HG03460 (cell line): ENCODE measurements around the gene VSTM4.

Source experiments
- ATAC-seq: cut with Tn5 transposase; IDR thresholded peaks from one replicate; pipeline ENCODE4 v1.9.1; 2021; ENCODE audit not compliant: unreplicated experiment

The VSTM4 gene

GRCh38 chr10:49094646-49095045 lies 20.7 kb downstream of the VSTM4 start:
- no peak for ATAC-seq

- ATAC-seq: no peak
These were observed 21.4 kb downstream of the VSTM4 start for GRCh38 chr10:49093922-49094321.

- ATAC-seq: no peak
These were observed 22.8 kb downstream of the VSTM4 start for GRCh38 chr10:49092477-49092876.

- no peak for ATAC-seq
These were observed 23.7 kb downstream of the VSTM4 start for GRCh38 chr10:49091450-49092210.

GRCh38 chr10:49090696-49091380 lies 24.5 kb downstream of the VSTM4 start:
- ATAC-seq: no peak

GRCh38 chr10:49090189-49090575 lies 25.1 kb downstream of the VSTM4 start:
- no peak for ATAC-seq

- no peak for ATAC-seq
These were observed 25.6 kb downstream of the VSTM4 start for GRCh38 chr10:49089557-49090188.

GRCh38 chr10:49089152-49089551 lies 26.2 kb downstream of the VSTM4 start:
- no peak for ATAC-seq

GRCh38 chr10:49086889-49087288 lies 28.4 kb downstream of the VSTM4 start:
- no peak for ATAC-seq

GRCh38 chr10:49083261-49083660 lies 32.1 kb downstream of the VSTM4 start:
- no peak for ATAC-seq

- no peak for ATAC-seq
These were observed 32.6 kb downstream of the VSTM4 start for GRCh38 chr10:49082766-49083165.

- ATAC-seq: no peak
These were observed 33.6 kb downstream of the VSTM4 start for GRCh38 chr10:49081547-49082275.

- no peak for ATAC-seq
These were observed 34.4 kb downstream of the VSTM4 start for GRCh38 chr10:49080965-49081364.

- no peak for ATAC-seq
These were observed 35.3 kb downstream of the VSTM4 start for GRCh38 chr10:49080071-49080470.

GRCh38 chr10:49079499-49079898 lies 35.8 kb downstream of the VSTM4 start:
- ATAC-seq: no peak

- no peak for ATAC-seq
These were observed 36.2 kb downstream of the VSTM4 start for GRCh38 chr10:49079072-49079471.

- no peak for ATAC-seq
These were observed 36.9 kb downstream of the VSTM4 start for GRCh38 chr10:49078433-49078832.

- peak; percentile 65 for ATAC-seq
These were observed 38.4 kb downstream of the VSTM4 start for GRCh38 chr10:49076741-49077521.

GRCh38 chr10:49076319-49076718 lies 39.0 kb downstream of the VSTM4 start:
- ATAC-seq: no peak

GRCh38 chr10:49075743-49076142 lies 39.6 kb downstream of the VSTM4 start:
- ATAC-seq: no peak
